BE2C (cell line): Measurements from ENCODE around the gene NFASC.

ENCODE experiments used
- DNase-seq: peaks from one replicate; pipeline ENCODE4 v3.0.0-alpha.2; 2020
- H3K27me3 ChIP-seq: fragments of 250-450 bp; sonication (Bioruptor Pico); 2 replicates; pipeline ENCODE4 v1.5.1; 2020; ENCODE audit warnings: mild to moderate bottlenecking
- H3K36me3 ChIP-seq: fragments of 250-450 bp; sonication (Bioruptor Pico); 2 replicates; pipeline ENCODE4 v1.5.1; 2020; ENCODE audit warnings: mild to moderate bottlenecking
- H3K4me1 ChIP-seq: fragments of 250-450 bp; sonication (Bioruptor Pico); 2 replicates; pipeline ENCODE4 v1.5.1; 2020
- H3K4me3 ChIP-seq: 2 replicates; pipeline ENCODE4 v1.5.1; 2011; ENCODE audit warnings: low read depth, low read length
- H3K9me3 ChIP-seq: fragments of 250-450 bp; sonication (Bioruptor Pico); 2 replicates; pipeline ENCODE4 v1.5.1; 2020
- TF ChIP-seq, protein P1 (sequence below): IDR thresholded peaks from 2 replicates; pipeline ENCODE4 v1.5.1; 2012; ENCODE audit warnings: mild to moderate bottlenecking, low read depth, low read length

NFASC gene

DNA sequence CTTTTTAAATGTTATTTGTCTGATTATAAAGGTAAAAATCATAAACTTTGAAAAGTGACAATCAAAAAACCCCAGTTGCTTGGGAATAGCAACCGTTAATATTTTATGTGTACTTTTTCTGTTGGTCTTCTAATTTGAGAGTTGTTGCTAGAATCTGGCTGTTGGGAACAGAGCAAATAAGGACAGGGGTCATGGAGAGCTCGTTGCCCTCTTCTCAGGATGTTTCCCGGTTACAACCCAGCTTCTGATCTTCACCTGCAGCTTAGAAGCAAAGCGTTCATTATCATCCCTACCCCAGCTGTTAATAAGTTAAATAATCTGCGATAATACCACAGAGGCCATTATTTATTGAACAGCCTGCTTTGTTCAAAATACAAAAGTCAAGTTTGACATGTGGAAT lies 22.1 kb upstream of the NFASC start:
- no peaks in the 10 kb centered on the region for H3K27me3 ChIP-seq
- TF ChIP-seq, protein P1, sequence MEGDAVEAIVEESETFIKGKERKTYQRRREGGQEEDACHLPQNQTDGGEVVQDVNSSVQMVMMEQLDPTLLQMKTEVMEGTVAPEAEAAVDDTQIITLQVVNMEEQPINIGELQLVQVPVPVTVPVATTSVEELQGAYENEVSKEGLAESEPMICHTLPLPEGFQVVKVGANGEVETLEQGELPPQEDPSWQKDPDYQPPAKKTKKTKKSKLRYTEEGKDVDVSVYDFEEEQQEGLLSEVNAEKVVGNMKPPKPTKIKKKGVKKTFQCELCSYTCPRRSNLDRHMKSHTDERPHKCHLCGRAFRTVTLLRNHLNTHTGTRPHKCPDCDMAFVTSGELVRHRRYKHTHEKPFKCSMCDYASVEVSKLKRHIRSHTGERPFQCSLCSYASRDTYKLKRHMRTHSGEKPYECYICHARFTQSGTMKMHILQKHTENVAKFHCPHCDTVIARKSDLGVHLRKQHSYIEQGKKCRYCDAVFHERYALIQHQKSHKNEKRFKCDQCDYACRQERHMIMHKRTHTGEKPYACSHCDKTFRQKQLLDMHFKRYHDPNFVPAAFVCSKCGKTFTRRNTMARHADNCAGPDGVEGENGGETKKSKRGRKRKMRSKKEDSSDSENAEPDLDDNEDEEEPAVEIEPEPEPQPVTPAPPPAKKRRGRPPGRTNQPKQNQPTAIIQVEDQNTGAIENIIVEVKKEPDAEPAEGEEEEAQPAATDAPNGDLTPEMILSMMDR, result no peak
- no peak for DNase-seq

DNA sequence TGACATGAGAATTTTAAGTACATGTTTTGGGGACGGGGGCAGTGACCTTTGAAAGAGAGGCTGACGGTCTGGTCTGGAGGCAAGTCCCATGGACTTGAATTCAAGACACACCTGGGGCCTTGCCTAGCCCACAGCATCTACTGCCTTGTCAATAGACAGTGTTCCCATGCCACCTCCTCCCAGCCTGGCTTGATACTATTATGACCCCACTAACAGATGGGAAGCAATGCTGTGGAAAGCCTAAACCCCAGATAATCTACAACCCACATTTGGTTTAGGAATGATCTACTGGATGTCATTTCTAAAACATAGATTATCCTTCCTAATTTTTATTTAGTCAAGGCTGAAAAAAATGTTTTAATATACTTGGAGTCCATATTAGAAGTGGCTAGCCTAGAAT lies 17.8 kb upstream of the NFASC start:
- Histone ChIP-seq H3K4me3 (no peak overlapping the region), H3K9me3 (no peaks in the 10 kb centered on the region), H3K27me3 (no peaks in the 10 kb centered on the region), H3K36me3 (no peaks in the 10 kb centered on the region), H3K4me1 (0 out of 2 replicates have a peak, but pooled peaks cover 3% of the 10 kb centered on the region)
- TF ChIP-seq, protein P1, result no peak
- DNase-seq, result no peak

More for the DNA sequence above, 22.1 kb upstream of the NFASC start:
- no peaks in the 10 kb centered on the region for H3K36me3 ChIP-seq
- no peaks in the 10 kb centered on the region for H3K9me3 ChIP-seq
- H3K4me1 ChIP-seq, result peaks cover 17% of the 10 kb centered on the region
- H3K4me3 ChIP-seq, result no peak overlapping the region

DNA sequence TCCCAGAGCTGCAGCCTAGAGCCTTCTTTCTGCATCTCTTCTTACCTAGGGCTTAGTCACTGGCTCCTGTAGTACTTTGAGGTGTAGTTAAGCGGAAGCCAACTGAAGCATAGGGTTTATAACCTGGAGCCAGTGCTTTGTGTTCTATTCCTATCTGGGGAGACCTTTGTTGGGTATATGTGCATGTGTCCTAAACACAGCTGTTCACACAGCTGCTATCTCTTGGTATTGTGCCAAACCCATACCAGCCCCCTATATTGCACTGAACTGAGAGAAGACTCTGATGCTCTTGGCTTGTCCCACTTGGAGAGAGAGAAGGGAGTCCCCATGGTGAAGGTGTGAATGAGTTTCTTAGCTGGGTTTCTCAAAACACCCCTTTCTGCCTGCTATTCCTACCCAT lies 17.2 kb upstream of the NFASC start:
- H3K4me3 ChIP-seq, result no peak overlapping the region
- DNase-seq, result no peak
- H3K27me3 ChIP-seq, result no peaks in the 10 kb centered on the region
- H3K36me3 ChIP-seq, result no peaks in the 10 kb centered on the region
- H3K9me3 ChIP-seq, result no peaks in the 10 kb centered on the region
- H3K4me1 ChIP-seq, result peaks cover 3% of the 10 kb centered on the region; the same call in 1 of the 2 replicates
- TF ChIP-seq, protein P1, result no peak

DNA sequence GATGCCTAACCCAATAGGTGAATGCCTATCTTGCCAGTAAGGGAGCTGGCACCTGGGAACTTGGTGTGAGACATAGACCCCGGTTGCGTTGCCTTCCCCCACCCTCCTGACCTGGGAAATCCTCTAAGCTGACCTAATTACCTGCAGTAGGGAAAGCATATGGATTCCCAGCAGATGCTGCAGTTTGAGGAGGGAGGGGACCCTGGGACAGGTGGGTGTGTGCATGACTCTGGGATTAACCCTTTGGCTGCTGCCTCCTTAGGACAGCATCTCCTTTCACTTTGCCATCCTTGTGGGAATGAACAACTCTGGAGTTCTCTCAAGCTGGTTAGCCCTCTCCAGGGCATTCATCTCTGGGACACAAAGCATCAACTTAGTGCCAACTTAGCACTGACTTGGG lies 16.4 kb upstream of the NFASC start:
- TF ChIP-seq, protein P1, result no peak
- Histone ChIP-seq H3K9me3 (no peaks in the 10 kb centered on the region), H3K4me1 (peaks cover 3% of the 10 kb centered on the region), H3K4me3 (no peak overlapping the region), H3K36me3 (no peaks in the 10 kb centered on the region), H3K27me3 (no peaks in the 10 kb centered on the region)
- no peak for DNase-seq

DNA sequence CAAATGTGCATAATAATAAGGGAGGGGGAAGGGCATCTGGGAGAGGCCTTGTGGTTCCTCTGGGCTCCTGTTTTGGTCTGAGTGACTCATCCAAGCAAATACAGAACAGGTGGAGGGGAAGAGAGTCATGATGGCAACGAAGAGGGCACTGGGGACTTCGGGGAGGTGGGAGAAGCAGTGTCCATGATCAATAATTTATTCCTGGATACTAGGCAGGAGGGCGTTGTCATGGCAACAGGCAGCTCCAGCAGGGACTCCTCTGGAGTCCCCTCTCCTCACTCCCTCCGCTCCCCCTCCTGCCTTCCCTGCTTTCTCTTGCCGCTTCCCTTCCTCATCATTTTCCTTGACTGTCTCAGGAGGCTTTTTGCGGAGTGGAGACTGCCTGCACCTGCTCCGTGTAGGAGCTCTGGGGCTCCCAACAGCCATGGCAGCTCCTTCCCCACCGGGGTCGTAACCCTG lies 12.3 kb upstream of the NFASC start:
- no peaks in the 10 kb centered on the region for H3K36me3 ChIP-seq
- H3K4me3 ChIP-seq, result no peak overlapping the region
- H3K4me1 ChIP-seq, result peaks cover 6% of the 10 kb centered on the region
- no peaks in the 10 kb centered on the region for H3K9me3 ChIP-seq
- H3K27me3 ChIP-seq, result no peaks in the 10 kb centered on the region
- TF ChIP-seq, protein P1, result no peak
- no peak for DNase-seq

DNA sequence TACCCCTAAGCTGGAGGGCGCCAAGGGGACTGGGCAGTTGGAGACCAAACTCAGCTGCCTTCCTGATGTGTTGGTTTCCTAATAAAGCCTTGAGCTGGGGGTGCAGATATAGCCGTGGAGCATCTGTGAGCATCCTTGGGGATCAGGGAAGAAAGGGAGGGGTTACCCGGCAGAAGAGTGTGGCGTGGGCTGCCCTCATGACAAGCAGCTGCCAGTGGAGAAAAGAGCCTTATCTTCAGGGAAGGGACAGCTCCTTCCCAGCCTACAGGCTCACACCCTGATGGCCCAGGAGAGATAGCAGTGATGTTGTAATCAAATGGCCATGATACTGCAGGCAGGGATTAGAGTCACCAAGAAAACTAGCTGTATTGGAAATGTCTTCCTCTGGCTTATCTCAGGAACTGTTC lies 10.8 kb upstream of the NFASC start:
- Histone ChIP-seq H3K9me3 (no peaks in the 10 kb centered on the region), H3K36me3 (no peaks in the 10 kb centered on the region), H3K4me3 (no peak overlapping the region), H3K4me1 (peaks cover 5% of the 10 kb centered on the region), H3K27me3 (no peaks in the 10 kb centered on the region)
- DNase-seq, result peak; percentile 43
- TF ChIP-seq, protein P1, result no peak
